ENCODE measurements around the gene FBXO28. TPM values are rescaled to one million over a fixed set of nuclear protein-coding genes. Genes with fewer than 3 reads are reported as not detected.

Gene FBXO28
- total and polyA plus RNA-seq, 10 of the 15 experiments (the other 5 are each of a cell fraction or from before 2014, with no cell fraction given) = 4.3 to 23.2 (median 18.4) TPM

- TF ChIP-seq ZNF592 (IDR thresholded peaks at IDR 0.05) (no peak), TCF7 (IDR thresholded peaks at IDR 0.05; ENCODE audit: borderline replicate concordance) (peak; percentile 73), RUNX3 (IDR thresholded peaks at IDR 0.05; ENCODE audit: low read length) (peak; percentile 99), EP300 (IDR thresholded peaks at IDR 0.05; ENCODE audit: borderline replicate concordance in 1 of 2, control insufficient read depth in 1 of 2, low read depth in 2 of 2, low read length in 2 of 2) (peak in 1 of 2 experiments; percentile 75; a peak in 1 of 4 replicates), NBN (IDR thresholded peaks at IDR 0.05) (peak; percentile 62; the same call in 1 of the 2 replicates), RELA (IDR thresholded peaks at IDR 0.05; ENCODE audit: borderline replicate concordance, partially characterized antibody) (peak; percentile 10), CHD2 (IDR thresholded peaks at IDR 0.05; ENCODE audit: borderline replicate concordance, low read depth, low read length) (no peak), IRF4 (IDR thresholded peaks at IDR 0.05; ENCODE audit: low read depth, low read length) (peak; percentile 75), SUZ12 (IDR thresholded peaks at IDR 0.05; ENCODE audit: unreplicated experiment) (no peak), GABPA (IDR thresholded peaks at IDR 0.05; ENCODE audit: low read depth) (0 out of 2 replicates have a peak, but pooled peaks have one; percentile 28), SRF (IDR thresholded peaks at IDR 0.05; ENCODE audit: low read depth in 2 of 2, low read length in 2 of 2) (no peak), MYB (IDR thresholded peaks at IDR 0.05; ENCODE audit: borderline replicate concordance, low read depth, low read length) (no peak), BCLAF1 (IDR thresholded peaks at IDR 0.05) (no peak), CREM (IDR thresholded peaks at IDR 0.05; ENCODE audit: low read depth) (peak; percentile 71), POLR2AphosphoS5 (IDR thresholded peaks at IDR 0.05; ENCODE audit: low read length) (no peak), STAT1 (conservative IDR thresholded peaks at IDR 0.05) (no peak)
These were observed 55.0 kb downstream of the FBXO28 start (continued) for GRCh38 chr1:224168859-224169380.
